Keratinocyte (primary cell): ENCODE measurements around the gene C3orf38. TPM values are rescaled to one million over a fixed set of nuclear protein-coding genes. Genes with fewer than 3 reads are reported as not detected.

Experiments
- DNase-seq: peaks from one replicate; pipeline ENCODE4 v3.0.0-alpha.2; 2011; ENCODE audit warnings: low read depth, missing footprints, low spot score
- FAIRE-seq: peaks from 2 replicates; lab custom pipeline; 2011; peaks lifted over from hg19 to GRCh38; lab: Jason Lieb, UNC
- H2AFZ ChIP-seq: 2 replicates; pipeline ENCODE4 v1.6.0; 2012; ENCODE audit warnings: low read length, control low read depth, inconsistent platforms; ENCODE audit not compliant: control insufficient read depth
- H3K27ac ChIP-seq: 2 replicates; pipeline ENCODE4 v1.5.1; 2011; ENCODE audit warnings: low read length; ENCODE audit not compliant: control insufficient read depth, insufficient read depth
- H3K27me3 ChIP-seq: 3 replicates; pipeline ENCODE4 v1.6.0; 2011; ENCODE audit warnings: low read length; ENCODE audit not compliant: control insufficient read depth, insufficient read depth; ENCODE audit errors: extremely low read depth
- H3K36me3 ChIP-seq, 2 experiments: 2 replicates in 1 of 2; 3 replicates in 1 of 2; pipeline ENCODE4 v1.5.1; 2011; ENCODE audit warnings: low read length in 2 of 2, mild to moderate bottlenecking in 1 of 2; ENCODE audit not compliant: control insufficient read depth in 2 of 2, insufficient read depth in 2 of 2; ENCODE audit errors: extremely low read depth in 1 of 2
- H3K4me1 ChIP-seq: 3 replicates; pipeline ENCODE4 v1.5.1; 2011; ENCODE audit warnings: low read length; ENCODE audit not compliant: control insufficient read depth, insufficient read depth; ENCODE audit errors: extremely low read depth
- H3K4me2 ChIP-seq: 3 replicates; pipeline ENCODE4 v1.6.0; 2011; ENCODE audit warnings: low read depth, low read length; ENCODE audit not compliant: control insufficient read depth, insufficient read depth; ENCODE audit errors: extremely low read depth
- H3K4me3 ChIP-seq, 3 experiments: fragments of 200-600 bp in 1 of 3; sonication (generic) in 1 of 3; 2 replicates in 2 of 3; 3 replicates in 1 of 3; pipeline ENCODE4 v1.5.1; 2011 to 2016; ENCODE audit warnings: low read length in 3 of 3, mild to moderate bottlenecking in 3 of 3, control low read depth in 2 of 3, inconsistent platforms in 1 of 3, low read depth in 1 of 3, mixed read lengths in 1 of 3, mixed run types in 1 of 3, moderate library complexity in 1 of 3; ENCODE audit not compliant: control insufficient read depth in 2 of 3, insufficient read depth in 2 of 3; ENCODE audit errors: extremely low read depth in 1 of 3
- H3K79me2 ChIP-seq: 2 replicates; pipeline ENCODE4 v1.6.0; 2012; ENCODE audit warnings: low read length; ENCODE audit not compliant: control insufficient read depth, insufficient read depth
- H3K9ac ChIP-seq: 3 replicates; pipeline ENCODE4 v1.6.0; 2011; ENCODE audit warnings: low read length; ENCODE audit not compliant: control insufficient read depth, insufficient read depth; ENCODE audit errors: extremely low read depth
- H3K9me1 ChIP-seq: 3 replicates; pipeline ENCODE4 v1.6.0; 2011; ENCODE audit warnings: low read length; ENCODE audit not compliant: control insufficient read depth, insufficient read depth; ENCODE audit errors: extremely low read depth
- H3K9me3 ChIP-seq: 2 replicates; pipeline ENCODE4 v1.5.1; 2012; ENCODE audit warnings: low read depth, low read length; ENCODE audit not compliant: control insufficient read depth
- H4K20me1 ChIP-seq: 3 replicates; pipeline ENCODE4 v1.6.0; 2011; ENCODE audit warnings: low read length; ENCODE audit not compliant: control insufficient read depth, insufficient read depth; ENCODE audit errors: extremely low read depth
- CTCF ChIP-seq, 3 experiments: IDR thresholded peaks in 1 of 3; conservative IDR thresholded peaks in 1 of 3; optimal IDR thresholded peaks in 1 of 3; 2 replicates in 2 of 3; 3 replicates in 1 of 3; pipeline versions ENCODE3 to v1.5.1; 2011; ENCODE audit warnings: low read length in 3 of 3, mild to moderate bottlenecking in 3 of 3, moderate library complexity in 2 of 3, control low read depth in 1 of 3, inconsistent platforms in 1 of 3; ENCODE audit not compliant: insufficient read depth in 2 of 3; ENCODE audit errors: extremely low read depth in 1 of 3
- EZH2 ChIP-seq: IDR thresholded peaks from one replicate; pipeline ENCODE4 v1.6.1; 2012; ENCODE audit warnings: inconsistent platforms, mild to moderate bottlenecking, low read length, moderate library complexity
- dilution Hi-C: fragments of 300-500 bp; cut with MboI; formaldehyde crosslinking; loops from one replicate; pipeline ENCODE4 v1.7.0; 2020; ENCODE audit warnings: low sequenced_read_pairs; ENCODE audit not compliant: extremely low pct_ligation_motif_present
- polyA plus RNA-seq, 5 experiments: library from polyadenylated mRNA; depleted of rRNA in 3 of 5; stranded (reverse) in 3 of 5; stranded (forward) in 1 of 5; unstranded in 1 of 5; fragments of >200 nt; gene quantifications; 1 replicate in 1 of 5; 2 replicates in 3 of 5; 3 replicates in 1 of 5; pipeline versions ENCODE4 v1.2.1 to v1.2.3, GENCODE V29; 2011 to 2012; ENCODE audit warnings: missing spikeins in 2 of 5, low read depth in 1 of 5, low replicate concordance in 1 of 5

C3orf38 gene
- polyA plus RNA-seq, 1 donor (not counting 4 experiments of a cell fraction or from before 2014, with no cell fraction given) = 20.3 TPM

GRCh38 chr3:88152841-88153240, 3.1 kb downstream of the C3orf38 start:
- DNase-seq = no peak
- H4K20me1 ChIP-seq = no peaks in the 10 kb centered on the region
- dilution Hi-C loops = no loop called here
- H3K9ac ChIP-seq = no peak overlapping the region
- no peak overlapping the region for H3K4me3 ChIP-seq
- peaks cover 70% of the 10 kb centered on the region for H3K79me2 ChIP-seq
- no peaks in the 10 kb centered on the region for H3K9me1 ChIP-seq
- no peak overlapping the region for H3K4me2 ChIP-seq
- peaks cover 6 to 14% of the 10 kb centered on the region in 2 experiments for H3K36me3 ChIP-seq
- no peak overlapping the region for H2AFZ ChIP-seq
- no peak for TF ChIP-seq EZH2
- H3K9me3 ChIP-seq = no peaks in the 10 kb centered on the region
- FAIRE-seq = no peak
- no peaks in the 10 kb centered on the region for H3K27me3 ChIP-seq
- peaks cover 11% of the 10 kb centered on the region for H3K4me1 ChIP-seq
- H3K27ac ChIP-seq = no peak overlapping the region

- Histone ChIP-seq H3K4me2 (no peak overlapping the region), H3K9me3 (no peaks in the 10 kb centered on the region), H2AFZ (no peak overlapping the region), H3K9me1 (no peaks in the 10 kb centered on the region), H3K4me3 (no peak overlapping the region), H3K9ac (no peak overlapping the region), H3K27me3 (no peaks in the 10 kb centered on the region), H4K20me1 (no peaks in the 10 kb centered on the region), H3K36me3 (no peaks in the 10 kb centered on the region), H3K79me2 (no peaks in the 10 kb centered on the region), H3K27ac (no peak overlapping the region), H3K4me1 (no peaks in the 10 kb centered on the region)
- TF ChIP-seq CTCF (optimal IDR thresholded peaks at IDR 0.05 in 1 of 3, IDR thresholded peaks at IDR 0.05 in 1 of 3, conservative IDR thresholded peaks at IDR 0.05 in 1 of 3; ENCODE audit: extremely low read depth in 1 of 3, insufficient read depth in 2 of 3, low read length in 3 of 3) (no peak), EZH2 (no peak)
- dilution Hi-C loops = no loop called here
- DNase-seq = no peak
- no peak for FAIRE-seq
These were observed 16.7 kb downstream of the C3orf38 start for GRCh38 chr3:88166419-88166971.

GRCh38 chr3:88167173-88167572, 17.4 kb downstream of the C3orf38 start:
- H3K27me3 ChIP-seq = no peaks in the 10 kb centered on the region
- H3K9me3 ChIP-seq = no peaks in the 10 kb centered on the region
- DNase-seq (no peak), FAIRE-seq (no peak)
- no peak overlapping the region for H3K4me2 ChIP-seq
- H3K27ac ChIP-seq = no peak overlapping the region
- no peaks in the 10 kb centered on the region for H3K4me1 ChIP-seq
- TF ChIP-seq EZH2 (no peak), CTCF (optimal IDR thresholded peaks at IDR 0.05 in 1 of 3, IDR thresholded peaks at IDR 0.05 in 1 of 3, conservative IDR thresholded peaks at IDR 0.05 in 1 of 3; ENCODE audit: extremely low read depth in 1 of 3, insufficient read depth in 2 of 3, low read length in 3 of 3) (no peak)
- no peaks in the 10 kb centered on the region for H3K9me1 ChIP-seq
- no peak overlapping the region for H3K4me3 ChIP-seq
- no peak overlapping the region for H2AFZ ChIP-seq
- dilution Hi-C loops = no loop called here
- no peak overlapping the region for H3K9ac ChIP-seq
- H3K79me2 ChIP-seq = no peaks in the 10 kb centered on the region
- H4K20me1 ChIP-seq = no peaks in the 10 kb centered on the region
- no peaks in the 10 kb centered on the region for H3K36me3 ChIP-seq
